IMR-90 (cell line): Measurements from ENCODE around the gene BCL11B. TPM values are rescaled to one million over a fixed set of nuclear protein-coding genes. Genes with fewer than 3 reads are reported as not detected.

Source experiments
- ATAC-seq: fragments of 200-7000 bp; cut with Tn5 transposase; 2 replicates; pipeline ENCODE4 v1.9.1; 2020; ENCODE audit warnings: low read depth, mild to moderate bottlenecking, moderate library complexity
- BruUV-seq: library from RNA; stranded (reverse); fragments of 400-500 nt; replicated peaks from 2 replicates; lab custom pipeline; 2021; lab: Mats Ljungman, UMichigan
- CTCF ChIA-PET: fragments of 300-600 bp; formaldehyde crosslinking; extraction: SDS; loops from one replicate; lab custom pipeline; 2021; ENCODE audit warnings: antibody characterized with exemption; lab: Yijun Ruan, JAX
- POLR2A ChIA-PET: fragments of 300-600 bp; sonication (Branson Sonifier 250); formaldehyde crosslinking; loops from one replicate; lab custom pipeline; 2022; ENCODE audit warnings: antibody characterized with exemption; ENCODE audit not compliant: unreplicated experiment; lab: Charles Lee
- DNase-seq: peaks from one replicate; pipeline ENCODE4 v3.0.0; 2013
- H2AFZ ChIP-seq: replicated peaks from 2 replicates; pipeline ENCODE3; 2013; ENCODE audit warnings: low read length, mild to moderate bottlenecking; ENCODE audit not compliant: poor library complexity
- H2AK5ac ChIP-seq: 2 replicates; pipeline ENCODE4 v1.6.1; 2013; ENCODE audit warnings: low read depth, low read length, inconsistent platforms
- H2AK9ac ChIP-seq: replicated peaks from 2 replicates; pipeline ENCODE3; 2013; ENCODE audit warnings: mild to moderate bottlenecking, low read depth, low read length, moderate library complexity; ENCODE audit not compliant: poor library complexity
- H2BK120ac ChIP-seq: 2 replicates; pipeline ENCODE4 v1.6.1; 2013; ENCODE audit warnings: low read depth, low read length, inconsistent platforms
- H2BK15ac ChIP-seq: 3 replicates; pipeline ENCODE4 v1.6.1; 2013; ENCODE audit warnings: low read depth, low read length, inconsistent platforms
- H2BK20ac ChIP-seq: 2 replicates; pipeline ENCODE4 v1.6.1; 2013; ENCODE audit warnings: low read depth, mild to moderate bottlenecking, inconsistent platforms, low read length, moderate library complexity
- H2BK5ac ChIP-seq: 2 replicates; pipeline ENCODE4 v1.6.1; 2013; ENCODE audit warnings: mild to moderate bottlenecking, low read depth, low read length, inconsistent platforms; ENCODE audit not compliant: poor library complexity, severe bottlenecking
- H3K14ac ChIP-seq: replicated peaks from 2 replicates; pipeline ENCODE4 v1.6.1; 2013; ENCODE audit warnings: low read depth, low read length, inconsistent platforms
- H3K18ac ChIP-seq: 2 replicates; pipeline ENCODE4 v1.6.1; 2013; ENCODE audit warnings: low read depth, low read length, control low read depth
- H3K23ac ChIP-seq: 2 replicates; pipeline ENCODE4 v1.6.1; 2013; ENCODE audit warnings: low read depth, low read length, inconsistent platforms
- H3K27ac ChIP-seq: 2 replicates; pipeline ENCODE4 v1.5.1; 2013; ENCODE audit warnings: mild to moderate bottlenecking, control low read depth, low read length; ENCODE audit not compliant: insufficient read depth
- H3K27me3 ChIP-seq: 2 replicates; pipeline ENCODE4 v1.6.1; 2013; ENCODE audit warnings: low read length; ENCODE audit not compliant: control insufficient read depth, insufficient read depth
- H3K36me3 ChIP-seq: 2 replicates; pipeline ENCODE4 v1.6.1; 2013; ENCODE audit warnings: low read length, mixed read lengths; ENCODE audit not compliant: control insufficient read depth, insufficient read depth
- H3K4ac ChIP-seq: 2 replicates; pipeline ENCODE4 v1.6.1; 2013; ENCODE audit warnings: low read depth, low read length, inconsistent platforms
- H3K4me1 ChIP-seq: 2 replicates; pipeline ENCODE4 v1.6.1; 2013; ENCODE audit warnings: low read length, mixed read lengths; ENCODE audit not compliant: control insufficient read depth, insufficient read depth
- H3K4me2 ChIP-seq: 2 replicates; pipeline ENCODE4 v1.6.1; 2013; ENCODE audit warnings: low read depth, mild to moderate bottlenecking, control low read depth, low read length, moderate library complexity
- H3K4me3 ChIP-seq: 2 replicates; pipeline ENCODE4 v1.5.1; 2013; ENCODE audit warnings: low read depth, mild to moderate bottlenecking, control low read depth, low read length, moderate library complexity; ENCODE audit not compliant: insufficient read depth
- H3K56ac ChIP-seq: 2 replicates; pipeline ENCODE4 v1.6.1; 2013; ENCODE audit warnings: low read length, inconsistent platforms; ENCODE audit not compliant: insufficient read depth; ENCODE audit errors: extremely low read depth
- H3K79me1 ChIP-seq, 2 experiments: 2 replicates each; pipeline ENCODE4 v1.6.1; 2013; ENCODE audit warnings: low read length in 2 of 2, inconsistent platforms in 1 of 2, low read depth in 1 of 2
- H3K9ac ChIP-seq: 2 replicates; pipeline ENCODE4 v1.6.1; 2013; ENCODE audit warnings: low read depth, low read length, control low read depth
- H3K9me1 ChIP-seq: 2 replicates; pipeline ENCODE4 v1.6.1; 2013; ENCODE audit warnings: low read length, inconsistent platforms; ENCODE audit not compliant: insufficient read depth
- H3K9me3 ChIP-seq: 2 replicates; pipeline ENCODE4 v1.6.1; 2013; ENCODE audit warnings: low read length; ENCODE audit not compliant: control insufficient read depth, insufficient read depth
- H4K20me1 ChIP-seq: 2 replicates; pipeline ENCODE4 v1.6.1; 2013; ENCODE audit warnings: low read length, inconsistent platforms; ENCODE audit not compliant: insufficient read depth
- H4K5ac ChIP-seq: 2 replicates; pipeline ENCODE4 v1.6.1; 2013; ENCODE audit warnings: mild to moderate bottlenecking, low read depth, low read length, control low read depth
- H4K8ac ChIP-seq, 2 experiments: 2 replicates each; pipeline ENCODE4 v1.6.1; 2013; ENCODE audit warnings: low read depth in 2 of 2, low read length in 2 of 2, control low read depth in 1 of 2, inconsistent platforms in 1 of 2
- H4K91ac ChIP-seq: 2 replicates; pipeline ENCODE4 v1.6.1; 2013; ENCODE audit warnings: low read depth, low read length, inconsistent platforms; ENCODE audit not compliant: insufficient read depth
- FOS ChIP-seq: fragments of 150-350 bp; IDR thresholded peaks from 2 replicates; pipeline ENCODE4 v1.6.1; 2016; ENCODE audit warnings: low read depth, low read length
- POLR2A ChIP-seq: IDR thresholded peaks from 2 replicates; pipeline ENCODE4 v1.6.1; 2012; ENCODE audit warnings: mild to moderate bottlenecking, low read depth, low read length
- RAD21 ChIP-seq: IDR thresholded peaks from 2 replicates; pipeline ENCODE4 v1.6.1; 2012; ENCODE audit warnings: low read length, improper control_type of control experiment
- RCOR1 ChIP-seq: IDR thresholded peaks from 2 replicates; pipeline ENCODE4 v1.6.1; 2012; ENCODE audit warnings: mild to moderate bottlenecking, low read length, improper control_type of control experiment; ENCODE audit not compliant: insufficient replicate concordance
- WGBS, 2 experiments: methylation state at CpG; one replicate each; pipeline versions ENCODE4 v1.1.5 to v1.1.7; 2013; ENCODE audit warnings: missing lambda C conversion rate in 2 of 2; ENCODE audit not compliant: insufficient read length in 1 of 2; ENCODE audit errors: extremely low coverage in 2 of 2; 5-methylcytosine and 5-hydroxymethylcytosine counted together
- dilution Hi-C: fragments of 300-500 bp; cut with HindIII; formaldehyde crosslinking; loops from one replicate; pipeline ENCODE4 v1.14.3; 2018; ENCODE audit warnings: low sequenced_read_pairs; ENCODE audit not compliant: unreplicated experiment
- in situ Hi-C: fragments of 300-500 bp; cut with MboI; formaldehyde crosslinking; loops from 3 replicates; pipeline ENCODE4 v1.14.3; 2019; ENCODE audit warnings: low sequenced_read_pairs, inconsistent platforms, mixed read lengths
- intact Hi-C: fragments of 100-400 bp; cut with micrococcal nuclease; formaldehyde crosslinking; loops from 2 replicates; pipeline ENCODE4 v1.10.0; 2022
- polyA plus RNA-seq, 3 experiments: library from polyadenylated mRNA; depleted of rRNA; stranded (reverse); fragments of >200 nt; gene quantifications; 2 replicates each; pipeline ENCODE4 v1.2.3, GENCODE V29; 2012; ENCODE audit warnings: low replicate concordance in 1 of 3
- total RNA-seq: library from RNA; depleted of rRNA; stranded (reverse); fragments of >200 nt; gene quantifications from 2 replicates; pipeline ENCODE4 v1.2.3, GENCODE V29; 2012
- TF ChIP-seq, protein P1 (sequence below): fragments of 150-350 bp; IDR thresholded peaks from 2 replicates; pipeline ENCODE4 v1.6.1; 2017; ENCODE audit warnings: mild to moderate bottlenecking, antibody characterized with exemption, low read length, low read depth

BCL11B gene
- total and polyA plus RNA-seq, 2 of the 4 experiments (the other 2 are of a cell fraction): under 0.01 TPM; not detected in 1

DNA sequence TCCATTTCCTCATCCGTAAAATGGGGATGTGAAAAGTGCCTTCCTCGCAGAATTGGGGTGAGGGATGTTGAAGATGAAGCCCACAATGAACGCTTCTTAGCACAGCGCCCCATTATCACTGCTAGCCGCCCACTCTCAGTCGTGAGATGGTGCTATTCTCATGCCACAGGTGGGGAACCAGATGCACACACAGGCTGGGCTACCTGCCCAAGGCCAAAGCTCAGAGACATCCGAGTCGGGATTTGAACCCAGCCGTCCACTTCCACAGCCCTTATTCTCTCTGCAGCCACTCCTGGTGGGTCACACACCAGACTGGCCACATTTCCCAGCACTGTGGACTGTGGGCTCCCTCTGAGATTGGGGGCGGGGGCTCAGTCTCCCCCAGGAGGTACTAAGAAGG, 55.8 kb downstream of the BCL11B start:
- Histone ChIP-seq H3K18ac (no peak overlapping the region), H3K4ac (no peak overlapping the region), H3K14ac (no peak overlapping the region), H2BK120ac (no peak overlapping the region), H4K91ac (no peak overlapping the region), H2BK15ac (no peak overlapping the region), H3K23ac (no peak overlapping the region), H3K27ac (no peak overlapping the region), H3K4me2 (no peak overlapping the region), H3K9me3 (peaks cover 14% of the 10 kb centered on the region), H3K9me1 (no peaks in the 10 kb centered on the region; the same call in 1 of the 2 replicates), H4K5ac (no peak overlapping the region), H2BK20ac (no peak overlapping the region), H3K79me1 (no peaks in the 10 kb centered on the region), H2AFZ (no peak overlapping the region), H3K9ac (no peak overlapping the region), H4K20me1 (no peaks in the 10 kb centered on the region), H2AK9ac (no peak overlapping the region), H3K27me3 (no peaks in the 10 kb centered on the region), H3K36me3 (no peaks in the 10 kb centered on the region), H3K56ac (no peak overlapping the region), H3K4me1 (no peaks in the 10 kb centered on the region), H3K4me3 (no peak overlapping the region), H4K8ac (no peak overlapping the region), H2AK5ac (no peak overlapping the region), H2BK5ac (no peak overlapping the region)
- dilution Hi-C loops: no loop called here
- CTCF ChIA-PET: no interaction called here
- no TSS peak for BruUV-seq
- in situ Hi-C loops: no loop called here
- intact Hi-C loops: no loop called here
- ATAC-seq (no peak), DNase-seq (no peak)
- WGBS, 2 experiments: 81% methylated on average over 4 of the region's 10 CpGs; no CpG with 5 or more reads in 1 of the 2 experiments
- TF ChIP-seq, protein P1, sequence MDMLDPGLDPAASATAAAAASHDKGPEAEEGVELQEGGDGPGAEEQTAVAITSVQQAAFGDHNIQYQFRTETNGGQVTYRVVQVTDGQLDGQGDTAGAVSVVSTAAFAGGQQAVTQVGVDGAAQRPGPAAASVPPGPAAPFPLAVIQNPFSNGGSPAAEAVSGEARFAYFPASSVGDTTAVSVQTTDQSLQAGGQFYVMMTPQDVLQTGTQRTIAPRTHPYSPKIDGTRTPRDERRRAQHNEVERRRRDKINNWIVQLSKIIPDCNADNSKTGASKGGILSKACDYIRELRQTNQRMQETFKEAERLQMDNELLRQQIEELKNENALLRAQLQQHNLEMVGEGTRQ: no peak
- no peak for TF ChIP-seq FOS
- TF ChIP-seq POLR2A: no peak
- no peak for TF ChIP-seq RCOR1
- no peak for TF ChIP-seq RAD21
- POLR2A ChIA-PET: no interaction called here
